Breast epithelium (tissue), 3 donors: ENCODE data around the gene EDC3.

ENCODE experiments used
- CTCF ChIP-seq, 3 donors: fragments of 450-650 bp; IDR thresholded peaks; one replicate each; pipeline ENCODE4 v1.5.1; 2016 to 2017; ENCODE audit warnings: antibody characterized with exemption in 3 of 3, mild to moderate bottlenecking in 3 of 3, moderate library complexity in 3 of 3
- POLR2A ChIP-seq: fragments of 450-650 bp; IDR thresholded peaks from one replicate; pipeline ENCODE4 v1.6.1; 2016; ENCODE audit warnings: antibody characterized with exemption, mild to moderate bottlenecking, moderate library complexity
- POLR2AphosphoS5 ChIP-seq, 3 donors: sonication (generic); formaldehyde crosslinking; IDR thresholded peaks; one replicate each; pipeline ENCODE4 v1.6.1; 2017; ENCODE audit warnings: antibody characterized with exemption in 3 of 3

DNA sequence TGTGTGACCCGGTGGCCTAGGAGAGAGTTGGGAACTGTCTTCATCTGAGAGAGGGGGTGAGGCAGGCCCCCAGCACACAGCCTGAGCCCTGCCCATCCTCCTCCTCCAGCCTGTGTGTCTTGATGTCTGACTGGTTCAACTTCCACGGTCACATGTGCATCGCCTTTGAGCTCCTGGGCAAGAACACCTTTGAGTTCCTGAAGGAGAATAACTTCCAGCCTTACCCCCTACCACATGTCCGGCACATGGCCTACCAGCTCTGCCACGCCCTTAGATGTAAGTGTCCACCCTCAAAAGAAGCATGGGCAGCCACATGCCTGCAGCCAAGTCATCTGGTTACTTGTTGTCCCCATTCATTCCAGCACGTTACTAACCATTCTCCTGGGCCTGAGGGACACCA is 70.1 kb downstream of the EDC3 start:
- TF ChIP-seq CTCF (IDR thresholded peaks at IDR 0.05) (no peak), POLR2AphosphoS5 (IDR thresholded peaks at IDR 0.05) (no peak), POLR2A (no peak)
